GM23338 (cell line): ENCODE results near the gene IL23R. TPM values are rescaled to one million over a fixed set of nuclear protein-coding genes. Genes with fewer than 3 reads are reported as not detected.

Experiments used
- ATAC-seq: fragments of 200-7000 bp; cut with Tn5 transposase; 3 replicates; pipeline ENCODE4 v1.9.1; 2020
- DNase-seq: peaks from one replicate; pipeline ENCODE4 v3.0.0-alpha.2; 2015; ENCODE audit warnings: low spot score
- H2AFZ ChIP-seq: fragments of 200-600 bp; sonication (generic); 2 replicates; pipeline ENCODE4 v1.8.0; 2016; ENCODE audit warnings: antibody characterized with exemption, mild to moderate bottlenecking, moderate library complexity
- H3F3A ChIP-seq: fragments of 200-600 bp; sonication (generic); replicated peaks from 2 replicates; pipeline ENCODE4 v1.8.0; 2017; ENCODE audit warnings: antibody characterized with exemption, mixed run types, low read depth
- H3K27ac ChIP-seq: fragments of 200-600 bp; sonication (generic); 2 replicates; pipeline ENCODE4 v1.6.1; 2016; ENCODE audit warnings: low read depth
- H3K27me3 ChIP-seq: fragments of 200-600 bp; sonication (generic); 2 replicates; pipeline ENCODE4 v1.8.0; 2016; ENCODE audit warnings: mild to moderate bottlenecking, mixed run types, moderate library complexity; ENCODE audit not compliant: insufficient read depth
- H3K36me3 ChIP-seq: fragments of 200-600 bp; sonication (generic); 2 replicates; pipeline ENCODE4 v1.8.0; 2016; ENCODE audit warnings: mild to moderate bottlenecking; ENCODE audit not compliant: insufficient read depth
- H3K4me1 ChIP-seq: fragments of 200-600 bp; sonication (generic); 2 replicates; pipeline ENCODE4 v1.8.0; 2016; ENCODE audit warnings: mild to moderate bottlenecking, moderate library complexity; ENCODE audit not compliant: insufficient read depth
- H3K4me2 ChIP-seq: fragments of 200-600 bp; sonication (generic); 2 replicates; pipeline ENCODE4 v1.7.1; 2017; ENCODE audit warnings: mixed run types
- H3K4me3 ChIP-seq: fragments of 200-600 bp; sonication (generic); 2 replicates; pipeline ENCODE4 v1.6.1; 2016; ENCODE audit warnings: mixed run types
- H3K79me2 ChIP-seq: fragments of 200-600 bp; sonication (generic); replicated peaks from 2 replicates; pipeline ENCODE4 v1.8.0; 2017; ENCODE audit warnings: mild to moderate bottlenecking; ENCODE audit not compliant: insufficient read depth
- H3K9me2 ChIP-seq: fragments of 200-600 bp; sonication (generic); 2 replicates; pipeline ENCODE4 v1.8.0; 2017; ENCODE audit not compliant: insufficient read depth
- H4K20me1 ChIP-seq: fragments of 200-600 bp; sonication (generic); replicated peaks from 2 replicates; pipeline ENCODE4 v1.8.0; 2017; ENCODE audit warnings: mild to moderate bottlenecking; ENCODE audit not compliant: insufficient read depth
- H3K27ac Mint-ChIP-seq: 2 replicates; pipeline ENCODE4 v1.8.0; 2020; ENCODE audit warnings: inconsistent platforms, mild to moderate bottlenecking, moderate library complexity, mixed read lengths
- H3K27me3 Mint-ChIP-seq: 3 replicates; pipeline ENCODE4 v1.8.0; 2022; ENCODE audit warnings: low read depth, mild to moderate bottlenecking, moderate library complexity, mixed read lengths, inconsistent platforms; ENCODE audit not compliant: insufficient read depth, poor library complexity
- H3K36me3 Mint-ChIP-seq: 3 replicates; pipeline ENCODE4 v1.8.0; 2021; ENCODE audit warnings: low read depth, mild to moderate bottlenecking, inconsistent platforms, moderate library complexity, mixed read lengths
- H3K4me1 Mint-ChIP-seq: 3 replicates; pipeline ENCODE4 v1.8.0; 2020; ENCODE audit warnings: mild to moderate bottlenecking, inconsistent platforms, mixed read lengths
- H3K4me3 Mint-ChIP-seq: 3 replicates; pipeline ENCODE4 v1.8.0; 2021; ENCODE audit warnings: moderate library complexity, mild to moderate bottlenecking, inconsistent platforms, mixed read lengths
- H3K9me3 Mint-ChIP-seq: 3 replicates; pipeline ENCODE4 v1.8.0; 2020; ENCODE audit warnings: moderate library complexity, mild to moderate bottlenecking, inconsistent platforms, mixed read lengths
- CREB1 ChIP-seq: fragments of 250-450 bp; sonication (Bioruptor Pico); IDR thresholded peaks from 2 replicates; pipeline ENCODE4 v1.5.0; 2020; ENCODE audit warnings: low read depth, mild to moderate bottlenecking, moderate library complexity
- EZH2 ChIP-seq: fragments of 200-600 bp; sonication (generic); IDR thresholded peaks from one replicate; pipeline ENCODE4 v1.8.0; 2017; ENCODE audit warnings: antibody characterized with exemption, mild to moderate bottlenecking, low read depth; ENCODE audit not compliant: unreplicated experiment
- EZH2phosphoT487 ChIP-seq: fragments of 200-600 bp; sonication (generic); IDR thresholded peaks from one replicate; pipeline ENCODE4 v1.8.1; 2018; ENCODE audit warnings: antibody characterized with exemption; ENCODE audit not compliant: unreplicated experiment
- JUNB ChIP-seq: IDR thresholded peaks from one replicate; pipeline ENCODE4 v1.6.1; 2016; ENCODE audit warnings: antibody characterized with exemption; ENCODE audit not compliant: unreplicated experiment
- ZNF114 ChIP-seq: fragments of 250-450 bp; sonication (Bioruptor Pico); IDR thresholded peaks from 2 replicates; pipeline ENCODE4 v1.5.0; 2020; ENCODE audit warnings: mild to moderate bottlenecking, moderate library complexity
- ZNF331 ChIP-seq: fragments of 250-450 bp; sonication (Bioruptor Pico); IDR thresholded peaks from 2 replicates; pipeline ENCODE4 v1.5.0; 2020; ENCODE audit warnings: low read depth, mild to moderate bottlenecking, moderate library complexity
- polyA plus RNA-seq: library from polyadenylated mRNA; unstranded; fragments of >200 nt; fragmentation: Nextera tagmentation; extraction: Ambion mirVana; gene quantifications from 2 replicates; pipeline ENCODE4 v1.2.1, GENCODE V29; 2016
- total RNA-seq: library from RNA; depleted of rRNA; stranded (reverse); fragments of >200 nt; shearing (Covaris generic); gene quantifications from 2 replicates; pipeline ENCODE4 v1.2.3, GENCODE V29; 2014
- TF ChIP-seq, protein P1 (sequence below): fragments of 250-450 bp; sonication (Bioruptor Pico); IDR thresholded peaks from 2 replicates; pipeline ENCODE4 v1.5.0; 2020; ENCODE audit warnings: mild to moderate bottlenecking, moderate library complexity
- TF ChIP-seq, protein P2 (sequence below): IDR thresholded peaks from 2 replicates; pipeline ENCODE4 v1.6.1; 2016; ENCODE audit warnings: antibody characterized with exemption

IL23R gene
- total and polyA plus RNA-seq, 2 experiments from 2014 or later: not detected

DNA sequence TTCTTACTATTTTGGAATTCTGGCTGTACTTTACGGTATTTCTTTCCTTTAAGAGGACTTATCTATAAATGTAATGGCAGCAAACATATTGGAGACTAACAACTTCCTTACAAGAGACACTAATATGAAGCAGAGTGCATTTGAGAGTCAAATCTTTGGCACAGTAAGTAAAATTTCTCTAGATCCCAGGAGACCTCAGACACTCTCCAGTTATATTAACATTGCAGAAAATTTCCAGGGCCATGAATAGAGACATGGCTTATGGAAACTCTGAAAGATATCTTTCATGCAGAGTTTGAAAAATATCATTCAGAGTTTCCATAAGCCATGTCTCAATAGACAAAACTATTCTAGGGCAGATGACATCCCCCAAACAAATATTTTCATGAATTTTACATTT lies 51.2 kb downstream of the IL23R start (continued):
- TF ChIP-seq, protein P1, sequence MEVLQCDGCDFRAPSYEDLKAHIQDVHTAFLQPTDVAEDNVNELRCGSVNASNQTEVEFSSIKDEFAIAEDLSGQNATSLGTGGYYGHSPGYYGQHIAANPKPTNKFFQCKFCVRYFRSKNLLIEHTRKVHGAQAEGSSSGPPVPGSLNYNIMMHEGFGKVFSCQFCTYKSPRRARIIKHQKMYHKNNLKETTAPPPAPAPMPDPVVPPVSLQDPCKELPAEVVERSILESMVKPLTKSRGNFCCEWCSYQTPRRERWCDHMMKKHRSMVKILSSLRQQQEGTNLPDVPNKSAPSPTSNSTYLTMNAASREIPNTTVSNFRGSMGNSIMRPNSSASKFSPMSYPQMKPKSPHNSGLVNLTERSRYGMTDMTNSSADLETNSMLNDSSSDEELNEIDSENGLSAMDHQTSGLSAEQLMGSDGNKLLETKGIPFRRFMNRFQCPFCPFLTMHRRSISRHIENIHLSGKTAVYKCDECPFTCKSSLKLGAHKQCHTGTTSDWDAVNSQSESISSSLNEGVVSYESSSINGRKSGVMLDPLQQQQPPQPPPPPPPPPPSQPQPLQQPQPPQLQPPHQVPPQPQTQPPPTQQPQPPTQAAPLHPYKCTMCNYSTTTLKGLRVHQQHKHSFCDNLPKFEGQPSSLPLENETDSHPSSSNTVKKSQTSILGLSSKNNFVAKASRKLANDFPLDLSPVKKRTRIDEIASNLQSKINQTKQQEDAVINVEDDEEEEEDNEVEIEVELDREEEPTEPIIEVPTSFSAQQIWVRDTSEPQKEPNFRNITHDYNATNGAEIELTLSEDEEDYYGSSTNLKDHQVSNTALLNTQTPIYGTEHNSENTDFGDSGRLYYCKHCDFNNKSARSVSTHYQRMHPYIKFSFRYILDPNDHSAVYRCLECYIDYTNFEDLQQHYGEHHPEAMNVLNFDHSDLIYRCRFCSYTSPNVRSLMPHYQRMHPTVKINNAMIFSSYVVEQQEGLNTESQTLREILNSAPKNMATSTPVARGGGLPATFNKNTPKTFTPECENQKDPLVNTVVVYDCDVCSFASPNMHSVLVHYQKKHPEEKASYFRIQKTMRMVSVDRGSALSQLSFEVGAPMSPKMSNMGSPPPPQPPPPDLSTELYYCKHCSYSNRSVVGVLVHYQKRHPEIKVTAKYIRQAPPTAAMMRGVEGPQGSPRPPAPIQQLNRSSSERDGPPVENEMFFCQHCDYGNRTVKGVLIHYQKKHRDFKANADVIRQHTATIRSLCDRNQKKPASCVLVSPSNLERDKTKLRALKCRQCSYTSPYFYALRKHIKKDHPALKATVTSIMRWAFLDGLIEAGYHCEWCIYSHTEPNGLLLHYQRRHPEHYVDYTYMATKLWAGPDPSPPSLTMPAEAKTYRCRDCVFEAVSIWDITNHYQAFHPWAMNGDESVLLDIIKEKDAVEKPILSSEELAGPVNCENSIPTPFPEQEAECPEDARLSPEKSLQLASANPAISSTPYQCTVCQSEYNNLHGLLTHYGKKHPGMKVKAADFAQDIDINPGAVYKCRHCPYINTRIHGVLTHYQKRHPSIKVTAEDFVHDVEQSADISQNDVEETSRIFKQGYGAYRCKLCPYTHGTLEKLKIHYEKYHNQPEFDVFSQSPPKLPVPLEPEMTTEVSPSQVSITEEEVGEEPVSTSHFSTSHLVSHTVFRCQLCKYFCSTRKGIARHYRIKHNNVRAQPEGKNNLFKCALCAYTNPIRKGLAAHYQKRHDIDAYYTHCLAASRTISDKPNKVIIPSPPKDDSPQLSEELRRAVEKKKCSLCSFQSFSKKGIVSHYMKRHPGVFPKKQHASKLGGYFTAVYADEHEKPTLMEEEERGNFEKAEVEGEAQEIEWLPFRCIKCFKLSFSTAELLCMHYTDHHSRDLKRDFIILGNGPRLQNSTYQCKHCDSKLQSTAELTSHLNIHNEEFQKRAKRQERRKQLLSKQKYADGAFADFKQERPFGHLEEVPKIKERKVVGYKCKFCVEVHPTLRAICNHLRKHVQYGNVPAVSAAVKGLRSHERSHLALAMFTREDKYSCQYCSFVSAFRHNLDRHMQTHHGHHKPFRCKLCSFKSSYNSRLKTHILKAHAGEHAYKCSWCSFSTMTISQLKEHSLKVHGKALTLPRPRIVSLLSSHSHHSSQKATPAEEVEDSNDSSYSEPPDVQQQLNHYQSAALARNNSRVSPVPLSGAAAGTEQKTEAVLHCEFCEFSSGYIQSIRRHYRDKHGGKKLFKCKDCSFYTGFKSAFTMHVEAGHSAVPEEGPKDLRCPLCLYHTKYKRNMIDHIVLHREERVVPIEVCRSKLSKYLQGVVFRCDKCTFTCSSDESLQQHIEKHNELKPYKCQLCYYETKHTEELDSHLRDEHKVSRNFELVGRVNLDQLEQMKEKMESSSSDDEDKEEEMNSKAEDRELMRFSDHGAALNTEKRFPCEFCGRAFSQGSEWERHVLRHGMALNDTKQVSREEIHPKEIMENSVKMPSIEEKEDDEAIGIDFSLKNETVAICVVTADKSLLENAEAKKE: no peak
- TF ChIP-seq, protein P2, sequence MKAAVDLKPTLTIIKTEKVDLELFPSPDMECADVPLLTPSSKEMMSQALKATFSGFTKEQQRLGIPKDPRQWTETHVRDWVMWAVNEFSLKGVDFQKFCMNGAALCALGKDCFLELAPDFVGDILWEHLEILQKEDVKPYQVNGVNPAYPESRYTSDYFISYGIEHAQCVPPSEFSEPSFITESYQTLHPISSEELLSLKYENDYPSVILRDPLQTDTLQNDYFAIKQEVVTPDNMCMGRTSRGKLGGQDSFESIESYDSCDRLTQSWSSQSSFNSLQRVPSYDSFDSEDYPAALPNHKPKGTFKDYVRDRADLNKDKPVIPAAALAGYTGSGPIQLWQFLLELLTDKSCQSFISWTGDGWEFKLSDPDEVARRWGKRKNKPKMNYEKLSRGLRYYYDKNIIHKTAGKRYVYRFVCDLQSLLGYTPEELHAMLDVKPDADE: no peak
- no peak for TF ChIP-seq ZNF114
- no peak for TF ChIP-seq EZH2phosphoT487

DNA sequence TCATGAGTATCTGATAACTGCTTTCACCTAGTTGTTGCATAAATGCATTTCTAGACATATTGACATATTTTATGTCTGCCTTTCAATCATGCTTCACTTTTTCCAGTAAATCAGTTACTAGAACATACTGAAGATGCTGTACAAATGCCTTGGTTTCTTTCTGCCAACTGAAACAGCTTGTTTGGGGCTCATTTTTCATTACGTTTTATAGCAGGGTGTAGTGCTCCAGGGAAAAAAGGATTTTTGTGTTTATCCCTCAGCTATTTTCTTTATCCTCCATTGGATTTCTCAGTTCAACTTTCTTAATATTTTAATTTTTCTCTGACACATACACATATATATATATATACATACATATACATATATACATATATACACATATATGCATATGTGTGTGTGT lies 51.7 kb downstream of the IL23R start:
- Mint-ChIP-seq H3K4me1 (peaks cover 3% of the 10 kb centered on the region; the same call in 2 of the 3 replicates), H3K36me3 (no peaks in the 10 kb centered on the region), H3K27me3 (no peaks in the 10 kb centered on the region), H3K27ac (no peak overlapping the region), H3K4me3 (no peak overlapping the region), H3K9me3 (peaks cover 2% of the 10 kb centered on the region; the same call in 1 of the 3 replicates)
- H3K4me1 ChIP-seq: no peaks in the 10 kb centered on the region
- no peak for DNase-seq
- no peaks in the 10 kb centered on the region for H3K36me3 ChIP-seq
- H3K4me3 ChIP-seq: no peak overlapping the region
- no peaks in the 10 kb centered on the region for H3K9me2 ChIP-seq
- no peak overlapping the region for H3K27ac ChIP-seq
- no peaks in the 10 kb centered on the region for H4K20me1 ChIP-seq
- no peaks in the 10 kb centered on the region for H3K79me2 ChIP-seq
- ATAC-seq: no peak
- no peaks in the 10 kb centered on the region for H3K27me3 ChIP-seq
- H2AFZ ChIP-seq: no peak overlapping the region
- H3K4me2 ChIP-seq: no peak overlapping the region
- H3F3A ChIP-seq: no peaks in the 10 kb centered on the region
- TF ChIP-seq CREB1 (CRISPR knock-in tag) (no peak), EZH2 (no peak), ZNF331 (CRISPR knock-in tag) (no peak), ZNF114 (no peak), JUNB (no peak)
- TF ChIP-seq, protein P1: no peak
